Right lobe of liver (tissue), 6 donors: ENCODE measurements around the gene KRTAP10-4. TPM values are rescaled to one million over a fixed set of nuclear protein-coding genes. Genes with fewer than 3 reads are reported as not detected.
A peak's percentile ranks its signal among the peaks of the same experiment; 100 is the strongest.
"Not testable (repeated sequence)": the region's sequence is repeated elsewhere in the genome, so short reads cannot be mapped to it uniquely, and the experiment has no call there.

Experiments
- ATAC-seq, 4 donors: fragments of 200-7000 bp; cut with Tn5 transposase; one replicate each; pipeline ENCODE4 v1.9.1; 2020; ENCODE audit warnings: mild to moderate bottlenecking in 4 of 4, moderate library complexity in 4 of 4
- DNase-seq, 3 donors: peaks; one replicate each; pipeline ENCODE4 v3.0.0-alpha.2; 2020
- H3K27ac ChIP-seq, 3 donors: fragments of 200-600 bp; one replicate each; pipeline ENCODE4 v1.8.0; 2022
- H3K27me3 ChIP-seq, 2 donors: fragments of 200-600 bp; one replicate each; pipeline ENCODE4 v1.8.0; 2022
- H3K36me3 ChIP-seq, 4 donors: fragments of 200-600 bp; sonication (generic) in 1 of 4; one replicate each; pipeline versions ENCODE4 v1.5.1 to v1.8.0; 2017 to 2022; ENCODE audit warnings: control low read depth in 1 of 4
- H3K4me1 ChIP-seq, 4 donors: fragments of 200-600 bp; sonication (generic) in 1 of 4; one replicate each; pipeline versions ENCODE4 v1.5.1 to v1.8.0; 2017 to 2022; ENCODE audit warnings: control low read depth in 1 of 4
- H3K4me3 ChIP-seq, 3 donors: fragments of 200-600 bp; one replicate each; pipeline ENCODE4 v1.8.0; 2022
- H3K9me3 ChIP-seq, 4 donors: fragments of 200-600 bp; sonication (generic) in 1 of 4; one replicate each; pipeline versions ENCODE4 v1.5.1 to v1.8.0; 2017 to 2022; ENCODE audit warnings: control low read depth in 1 of 4
- CTCF ChIP-seq, 4 donors: fragments of 200-600 bp in 3 of 4; fragments of 450-650 bp in 1 of 4; IDR thresholded peaks; one replicate each; pipeline versions ENCODE4 v1.5.1 to v1.8.0; 2016 to 2022; ENCODE audit warnings: antibody characterized with exemption in 4 of 4, mild to moderate bottlenecking in 2 of 4
- POLR2A ChIP-seq: fragments of 450-650 bp; IDR thresholded peaks from one replicate; pipeline ENCODE4 v1.6.1; 2017; ENCODE audit warnings: antibody characterized with exemption, mild to moderate bottlenecking
- WGBS: methylation state at CpG from one replicate; pipeline ENCODE4 v1.1.6; 2018; ENCODE audit warnings: low coverage, low lambda C conversion rate; ENCODE audit not compliant: insufficient coverage; ENCODE audit errors: missing lambda C conversion rate; 5-methylcytosine and 5-hydroxymethylcytosine counted together
- intact Hi-C, 2 donors: fragments of 100-400 bp; cut with DNase I; formaldehyde crosslinking; loops; one replicate each; pipeline versions ENCODE4 v1.11.2 to v1.14.1; 2022
- total RNA-seq, 6 experiments: library from RNA; depleted of rRNA in 2 of 6; stranded (reverse); fragments of >200 nt in 2 of 6; fragmentation: NEBNext Ultra II Directional in 3 of 6; extraction: Animal tissue kit (Norgen Biotek cat#: 25700) in 3 of 6; gene quantifications; one replicate each; pipeline versions ENCODE4 v1.1.0 to v1.2.4, GENCODE V29; 2016 to 2023
- donor health status: DM: no; HTN: yes; CAD: no.
- donor health status: DM: no; HTN: no; CAD: no.
- donor health status: DM: no; HTN: no; CAD: no.
- donor health status: DM: no; HTN: yes; CAD: no.
- donor health status: DM: no; HTN: yes; CAD: no.

The KRTAP10-4 gene
- total RNA-seq, 6 experiments from 2014 or later, result not detected

- Histone ChIP-seq H3K36me3 (no peaks in the 10 kb centered on the region), H3K9me3 (no peaks in the 10 kb centered on the region), H3K4me1 (peaks cover 0 to 8% (median 0%) of the 10 kb centered on the region in 4 donors), H3K4me3 (no peak overlapping the region), H3K27me3 (no peaks in the 10 kb centered on the region), H3K27ac (no peak overlapping the region)
- TF ChIP-seq POLR2A, result no peak
- no peak for TF ChIP-seq CTCF (IDR thresholded peaks at IDR 0.05)
- no peak for DNase-seq
- intact Hi-C loops, result no loop called here
- WGBS, result 75% methylated on average over 3 of the region's 9 CpGs
- ATAC-seq, result no peak
Measured at GRCh38 chr21:44596068-44596725, 22.7 kb downstream of the KRTAP10-4 start.

GRCh38 chr21:44598061-44598460, 24.5 kb downstream of the KRTAP10-4 start:
- WGBS, result 77% methylated on average over 11 of the region's 11 CpGs
- no peaks in the 10 kb centered on the region for H3K27me3 ChIP-seq
- no peak for TF ChIP-seq POLR2A
- TF ChIP-seq CTCF (IDR thresholded peaks at IDR 0.05), result no peak
- no peak for ATAC-seq
- intact Hi-C loops, result no loop called here
- H3K36me3 ChIP-seq, result no peaks in the 10 kb centered on the region
- H3K9me3 ChIP-seq, result no peaks in the 10 kb centered on the region
- no peak for DNase-seq
- no peak overlapping the region for H3K4me3 ChIP-seq
- peaks cover 0 to 5% (median 0%) of the 10 kb centered on the region in 4 donors for H3K4me1 ChIP-seq
- no peak overlapping the region for H3K27ac ChIP-seq

- no peaks in the 10 kb centered on the region for H3K27me3 ChIP-seq
- 86% methylated on average over 6 of the region's 8 CpGs for WGBS
- intact Hi-C loops, result no loop called here
- DNase-seq, result no peak
- H3K4me1 ChIP-seq, result no peaks in the 10 kb centered on the region
- H3K36me3 ChIP-seq, result no peaks in the 10 kb centered on the region
- H3K4me3 ChIP-seq, result no peak overlapping the region
- no peaks in the 10 kb centered on the region for H3K9me3 ChIP-seq
- TF ChIP-seq POLR2A (no peak), CTCF (IDR thresholded peaks at IDR 0.05) (no peak)
- H3K27ac ChIP-seq, result no peak overlapping the region
- ATAC-seq, result no peak
Measured at GRCh38 chr21:44599264-44600029, 25.9 kb downstream of the KRTAP10-4 start.

GRCh38 chr21:44600118-44600978, 26.8 kb downstream of the KRTAP10-4 start, which contains the start of gene KRTAP10-7:
TSS of gene KRTAP10-7 (plus strand) at chr21:44600597. CDS start at chr21:44600622, 25 bp downstream.
- H3K36me3 ChIP-seq, H3K27ac ChIP-seq, intact Hi-C loops, H3K27me3 ChIP-seq, H3K9me3 ChIP-seq, H3K4me3 ChIP-seq, H3K4me1 ChIP-seq, DNase-seq: not testable (repeated sequence)
- ATAC-seq, result peak in 1 of 4 donors; percentile 10
- 52% methylated on average over 9 of the region's 23 CpGs for WGBS

- H3K4me1 ChIP-seq, intact Hi-C loops, DNase-seq, H3K4me3 ChIP-seq, H3K9me3 ChIP-seq, H3K27me3 ChIP-seq, H3K27ac ChIP-seq, H3K36me3 ChIP-seq: not testable (repeated sequence)
- no CpG with 5 or more reads among the region's 10 CpGs for WGBS
- peak in 1 of 4 donors; percentile 11 for ATAC-seq
Measured at GRCh38 chr21:44601091-44601490, 27.6 kb downstream of the KRTAP10-4 start.
